K562 (cell line): Measurements from ENCODE around the gene C22orf39. TPM values are rescaled to one million over a fixed set of nuclear protein-coding genes. Genes with fewer than 3 reads are reported as not detected.

Source experiments
- BRF1 ChIP-seq: IDR thresholded peaks from 3 replicates; pipeline ENCODE4 v1.6.1; 2011; ENCODE audit warnings: borderline replicate concordance, mild to moderate bottlenecking; ENCODE audit not compliant: insufficient read length; ENCODE audit errors: extremely low read depth
- CREBBP ChIP-seq: IDR thresholded peaks from one replicate; pipeline ENCODE4 v1.6.1; 2012; ENCODE audit warnings: low read depth, mild to moderate bottlenecking, control low read depth, inconsistent platforms, low read length
- ETV6 ChIP-seq, 3 experiments: fragments of 150-350 bp in 1 of 3; sonication (generic) in 1 of 3; formaldehyde crosslinking in 1 of 3; IDR thresholded peaks; 2 replicates each; pipeline versions ENCODE4 v1.6.1 to v1.8.0; 2014 to 2022; ENCODE audit warnings: borderline replicate concordance in 2 of 3, low read depth in 2 of 3, antibody characterized with exemption in 1 of 3, low read length in 1 of 3, mild to moderate bottlenecking in 1 of 3, missing genetic modification reagents in 1 of 3
- HIVEP1 ChIP-seq: fragments of 250-450 bp; sonication (Bioruptor Pico); IDR thresholded peaks from 2 replicates; pipeline ENCODE4 v1.4.0; 2020; ENCODE audit warnings: mild to moderate bottlenecking
- KLF16 ChIP-seq: IDR thresholded peaks from 2 replicates; pipeline ENCODE4 v1.6.1; 2016; ENCODE audit warnings: antibody characterized with exemption
- MBD2 ChIP-seq: sonication (generic); IDR thresholded peaks from 2 replicates; pipeline ENCODE4 v1.6.1; 2016; ENCODE audit warnings: low read depth, borderline replicate concordance
- MEF2D ChIP-seq: conservative IDR thresholded peaks from 2 replicates; pipeline ENCODE4 v1.6.1; 2016; ENCODE audit warnings: low read depth, missing genetic modification characterization, missing compliant biosample characterization
- MYBL2 ChIP-seq, 2 experiments: fragments of 450-650 bp in 1 of 2; sonication (generic) in 1 of 2; formaldehyde crosslinking in 1 of 2; IDR thresholded peaks; 2 replicates each; pipeline versions ENCODE4 v1.6.1 to v1.8.1; 2017 to 2022; ENCODE audit warnings: borderline replicate concordance in 1 of 2, inconsistent platforms in 1 of 2, low read depth in 1 of 2, mild to moderate bottlenecking in 1 of 2, missing genetic modification reagents in 1 of 2, moderate library complexity in 1 of 2
- NCOR1 ChIP-seq: fragments of 450-650 bp; IDR thresholded peaks from 2 replicates; pipeline ENCODE4 v1.6.1; 2016; ENCODE audit warnings: mild to moderate bottlenecking, moderate library complexity
- NEUROD1 ChIP-seq: fragments of 150-350 bp; IDR thresholded peaks from 2 replicates; pipeline ENCODE4 v1.6.1; 2014; ENCODE audit warnings: borderline replicate concordance, low read length, low read depth; ENCODE audit not compliant: partially characterized antibody
- POLR2H ChIP-seq: IDR thresholded peaks from 2 replicates; pipeline ENCODE4 v1.6.1; 2016; ENCODE audit warnings: missing genetic modification characterization, low read depth, mild to moderate bottlenecking, control low read depth, missing compliant biosample characterization, moderate library complexity
- RBM39 ChIP-seq: fragments of 200-400 bp; formaldehyde crosslinking; optimal IDR thresholded peaks from 2 replicates; pipeline ENCODE3; 2018; ENCODE audit warnings: low read depth, low read length
- RNF2 ChIP-seq: sonication (generic); IDR thresholded peaks from 2 replicates; pipeline ENCODE4 v1.6.1; 2016
- SMC3 ChIP-seq: conservative IDR thresholded peaks from 2 replicates; pipeline ENCODE4 v1.6.1; 2011; ENCODE audit warnings: low read depth, low read length, improper control_type of control experiment; ENCODE audit not compliant: insufficient read depth
- THRAP3 ChIP-seq: fragments of 450-650 bp; IDR thresholded peaks from 2 replicates; pipeline ENCODE4 v1.6.1; 2016; ENCODE audit warnings: mild to moderate bottlenecking, inconsistent platforms, borderline replicate concordance
- YY1 ChIP-seq, 3 experiments: IDR thresholded peaks; 2 replicates each; pipeline ENCODE4 v1.6.1; 2011; ENCODE audit warnings: low read length in 2 of 3, mild to moderate bottlenecking in 2 of 3, moderate library complexity in 2 of 3, borderline replicate concordance in 1 of 3, control low read depth in 1 of 3, low read depth in 1 of 3; ENCODE audit not compliant: insufficient read depth in 3 of 3, insufficient replicate concordance in 2 of 3, control insufficient read depth in 1 of 3, insufficient read length in 1 of 3; ENCODE audit errors: extremely low read depth in 1 of 3
- ZC3H11A ChIP-seq: IDR thresholded peaks from 2 replicates; pipeline ENCODE4 v1.6.1; 2012; ENCODE audit warnings: low read depth, low read length, improper control_type of control experiment
- ZC3H4 ChIP-seq: sonication (generic); formaldehyde crosslinking; IDR thresholded peaks from 2 replicates; pipeline ENCODE4 v1.9.0; 2021; ENCODE audit warnings: missing genetic modification reagents, borderline replicate concordance
- ZKSCAN3 ChIP-seq: fragments of 250-450 bp; sonication (Bioruptor Pico); IDR thresholded peaks from 2 replicates; pipeline ENCODE4 v1.4.0; 2020
- ZNF23 ChIP-seq: fragments of 250-450 bp; sonication (Bioruptor Pico); IDR thresholded peaks from 2 replicates; pipeline ENCODE4 v1.4.0; 2020; ENCODE audit warnings: mild to moderate bottlenecking
- ZNF76 ChIP-seq: fragments of 250-450 bp; sonication (Bioruptor Pico); IDR thresholded peaks from 2 replicates; pipeline ENCODE4 v1.4.0; 2020; ENCODE audit warnings: mild to moderate bottlenecking, moderate library complexity, borderline replicate concordance
- polyA plus RNA-seq, 8 experiments: library from polyadenylated mRNA; depleted of rRNA in 4 of 8; stranded (reverse) in 5 of 8; unstranded in 3 of 8; fragments of >200 nt; fragmentation: Nextera tagmentation in 2 of 8; fragmentation: Illumina TruSeq in 1 of 8; extraction: Ambion mirVana in 2 of 8; extraction: Trizol in 1 of 8; gene quantifications; 2 replicates each; pipeline versions ENCODE4 v1.2.1 to v1.2.3, GENCODE V29; 2011 to 2014; ENCODE audit warnings: inconsistent platforms in 1 of 8, missing spikeins in 1 of 8
- total RNA-seq, 7 experiments: library from RNA; depleted of rRNA in 6 of 7; stranded (reverse); fragments of >200 nt in 6 of 7; fragmentation: Illumina TruSeq in 2 of 7; extraction: Trizol in 2 of 7; gene quantifications; 2 replicates each; pipeline versions ENCODE4 v1.2.1 to v1.2.3, GENCODE V29; 2011 to 2021; ENCODE audit warnings: low replicate concordance in 1 of 7
- TF ChIP-seq, protein P1 (sequence below): sonication (generic); formaldehyde crosslinking; IDR thresholded peaks from 2 replicates; pipeline ENCODE4 v1.8.0; 2022; ENCODE audit warnings: mild to moderate bottlenecking, missing genetic modification reagents
- TF ChIP-seq, protein P2 (sequence below): fragments of 250-450 bp; sonication (Bioruptor Pico); IDR thresholded peaks from 2 replicates; pipeline ENCODE4 v1.4.0; 2020; ENCODE audit warnings: borderline replicate concordance
- TF ChIP-seq, protein P3 (sequence below): fragments of 250-450 bp; sonication (Bioruptor Pico); IDR thresholded peaks from 2 replicates; pipeline ENCODE4 v1.6.1; 2021; ENCODE audit warnings: mild to moderate bottlenecking

C22orf39 gene
- total and polyA plus RNA-seq, 9 of the 15 experiments (the other 6 are each of a cell fraction or from before 2014, with no cell fraction given), result 20.4 to 139 (median 66.8) TPM

DNA sequence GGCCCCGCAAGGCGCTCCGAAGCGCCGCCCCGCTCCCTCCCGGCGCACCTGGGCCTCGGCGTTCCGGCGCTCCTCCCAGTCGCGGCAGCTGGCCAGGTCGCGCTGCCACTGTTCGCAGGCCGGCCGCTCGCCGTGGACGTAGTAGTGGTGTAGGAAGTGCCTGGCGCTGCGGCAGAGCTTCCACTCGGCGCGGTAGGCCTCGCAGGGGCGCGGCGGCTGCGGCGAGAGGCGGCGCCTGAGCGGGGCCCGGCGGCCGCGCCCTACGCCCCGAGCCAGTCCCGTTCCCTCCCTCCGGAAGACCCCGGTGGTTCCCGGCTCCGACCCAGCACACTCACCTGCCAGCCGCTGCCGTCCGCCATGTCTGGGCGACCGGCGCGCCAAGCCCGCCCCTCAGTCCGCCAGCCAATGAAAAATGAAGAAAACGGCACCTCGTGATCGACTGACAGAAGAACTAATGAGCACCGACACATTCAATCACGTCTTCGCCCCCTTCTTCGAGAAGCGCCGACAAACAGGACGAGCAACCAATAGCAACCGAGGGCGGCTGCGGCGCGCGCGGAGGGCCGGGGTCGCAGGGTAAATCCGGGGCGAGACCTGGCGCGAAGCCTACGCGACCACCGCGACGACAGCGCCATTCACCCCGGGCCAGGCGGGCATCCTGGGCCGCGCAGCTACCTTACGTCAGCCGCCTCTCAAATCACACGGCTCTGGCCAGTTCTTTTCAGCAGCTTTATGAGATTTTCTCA lies at the start of gene C22orf39 (continued):
- TF ChIP-seq ZKSCAN3 (no peak), MYBL2 (IDR thresholded peaks at IDR 0.05; ENCODE audit: low read depth) (no peak), MYBL2 (CRISPR knock-in tag; IDR thresholded peaks at IDR 0.05; ENCODE audit: borderline replicate concordance) (no peak), THRAP3 (no peak), HIVEP1 (CRISPR knock-in tag) (0 out of 2 replicates have a peak, but pooled peaks have one; percentile 16), NEUROD1 (peak; percentile 98), BRF1 (no peak), RBM39 (no peak), ZC3H11A (no peak), NCOR1 (no peak), ETV6 (IDR thresholded peaks at IDR 0.05; ENCODE audit: borderline replicate concordance in 1 of 2, low read depth in 2 of 2, low read length in 1 of 2) (no peak), ETV6 (CRISPR knock-in tag; IDR thresholded peaks at IDR 0.05; ENCODE audit: borderline replicate concordance) (no peak), ZC3H4 (CRISPR knock-in tag) (no peak), YY1 (IDR thresholded peaks at IDR 0.05; ENCODE audit: borderline replicate concordance in 1 of 3, control insufficient read depth in 1 of 3, extremely low read depth in 1 of 3, insufficient read depth in 3 of 3, insufficient read length in 1 of 3, insufficient replicate concordance in 2 of 3, low read depth in 1 of 3, low read length in 2 of 3) (peak; percentile 93 to 94 (median 94)), MBD2 (peak; percentile 99), ZNF76 (CRISPR knock-in tag) (peak; percentile 87; the same call in 1 of the 2 replicates), CREBBP (no peak), MEF2D (tag) (no peak), POLR2H (tag) (peak; percentile 95), KLF16 (no peak), SMC3 (no peak), ZNF23 (CRISPR knock-in tag) (no peak), RNF2 (no peak)
- TF ChIP-seq, protein P1, sequence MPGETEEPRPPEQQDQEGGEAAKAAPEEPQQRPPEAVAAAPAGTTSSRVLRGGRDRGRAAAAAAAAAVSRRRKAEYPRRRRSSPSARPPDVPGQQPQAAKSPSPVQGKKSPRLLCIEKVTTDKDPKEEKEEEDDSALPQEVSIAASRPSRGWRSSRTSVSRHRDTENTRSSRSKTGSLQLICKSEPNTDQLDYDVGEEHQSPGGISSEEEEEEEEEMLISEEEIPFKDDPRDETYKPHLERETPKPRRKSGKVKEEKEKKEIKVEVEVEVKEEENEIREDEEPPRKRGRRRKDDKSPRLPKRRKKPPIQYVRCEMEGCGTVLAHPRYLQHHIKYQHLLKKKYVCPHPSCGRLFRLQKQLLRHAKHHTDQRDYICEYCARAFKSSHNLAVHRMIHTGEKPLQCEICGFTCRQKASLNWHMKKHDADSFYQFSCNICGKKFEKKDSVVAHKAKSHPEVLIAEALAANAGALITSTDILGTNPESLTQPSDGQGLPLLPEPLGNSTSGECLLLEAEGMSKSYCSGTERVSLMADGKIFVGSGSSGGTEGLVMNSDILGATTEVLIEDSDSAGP (CRISPR knock-in tag), result no peak
- TF ChIP-seq, protein P2, sequence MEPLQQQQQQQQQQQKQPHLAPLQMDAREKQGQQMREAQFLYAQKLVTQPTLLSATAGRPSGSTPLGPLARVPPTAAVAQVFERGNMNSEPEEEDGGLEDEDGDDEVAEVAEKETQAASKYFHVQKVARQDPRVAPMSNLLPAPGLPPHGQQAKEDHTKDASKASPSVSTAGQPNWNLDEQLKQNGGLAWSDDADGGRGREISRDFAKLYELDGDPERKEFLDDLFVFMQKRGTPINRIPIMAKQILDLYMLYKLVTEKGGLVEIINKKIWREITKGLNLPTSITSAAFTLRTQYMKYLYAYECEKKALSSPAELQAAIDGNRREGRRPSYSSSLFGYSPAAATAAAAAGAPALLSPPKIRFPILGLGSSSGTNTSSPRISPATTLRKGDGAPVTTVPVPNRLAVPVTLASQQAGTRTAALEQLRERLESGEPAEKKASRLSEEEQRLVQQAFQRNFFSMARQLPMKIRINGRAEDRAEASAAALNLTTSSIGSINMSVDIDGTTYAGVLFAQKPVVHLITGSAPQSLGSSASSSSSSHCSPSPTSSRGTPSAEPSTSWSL, result no peak; the same call in 1 of the 2 replicates
- TF ChIP-seq, protein P3, sequence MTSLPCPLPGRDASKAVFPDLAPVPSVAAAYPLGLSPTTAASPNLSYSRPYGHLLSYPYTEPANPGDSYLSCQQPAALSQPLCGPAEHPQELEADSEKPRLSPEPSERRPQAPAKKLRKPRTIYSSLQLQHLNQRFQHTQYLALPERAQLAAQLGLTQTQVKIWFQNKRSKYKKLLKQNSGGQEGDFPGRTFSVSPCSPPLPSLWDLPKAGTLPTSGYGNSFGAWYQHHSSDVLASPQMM, result no peak
